HFF-Myc (cell line): ENCODE measurements around the gene PRMT6.

ENCODE experiments used
- DNase-seq: peaks from one replicate; pipeline ENCODE4 v3.0.0-alpha.2; 2011; ENCODE audit warnings: low read depth; ENCODE audit errors: extremely low read depth
- H3K4me3 ChIP-seq: replicated peaks from 2 replicates; pipeline ENCODE4 v1.5.1; 2011; ENCODE audit warnings: low read depth, mild to moderate bottlenecking, control low read depth, low read length
- TF ChIP-seq, protein P1 (sequence below): IDR thresholded peaks from 2 replicates; pipeline ENCODE4 v1.5.1; 2012; ENCODE audit warnings: mild to moderate bottlenecking, low read depth, low read length, control low read depth; ENCODE audit errors: missing control alignments

Gene PRMT6

DNA sequence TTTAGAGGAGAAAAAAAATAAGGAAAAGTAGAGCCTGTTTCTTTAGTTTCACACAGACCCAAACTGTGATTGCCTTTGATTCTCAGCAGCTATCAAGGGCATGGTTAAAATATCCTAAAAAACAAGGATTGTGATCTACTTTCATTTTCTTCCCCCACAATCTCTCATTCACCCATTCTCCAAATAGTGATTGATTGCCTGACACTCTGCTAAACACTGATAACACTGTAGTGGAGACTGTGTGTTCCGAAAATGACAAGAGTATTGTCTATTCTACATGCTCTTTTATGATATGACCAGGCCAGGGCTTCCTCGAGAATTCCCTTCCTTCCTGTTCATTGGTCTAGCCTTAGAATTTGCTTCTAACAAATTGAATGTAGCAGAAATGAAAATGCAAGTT, 40.2 kb downstream of the PRMT6 start:
- TF ChIP-seq, protein P1, sequence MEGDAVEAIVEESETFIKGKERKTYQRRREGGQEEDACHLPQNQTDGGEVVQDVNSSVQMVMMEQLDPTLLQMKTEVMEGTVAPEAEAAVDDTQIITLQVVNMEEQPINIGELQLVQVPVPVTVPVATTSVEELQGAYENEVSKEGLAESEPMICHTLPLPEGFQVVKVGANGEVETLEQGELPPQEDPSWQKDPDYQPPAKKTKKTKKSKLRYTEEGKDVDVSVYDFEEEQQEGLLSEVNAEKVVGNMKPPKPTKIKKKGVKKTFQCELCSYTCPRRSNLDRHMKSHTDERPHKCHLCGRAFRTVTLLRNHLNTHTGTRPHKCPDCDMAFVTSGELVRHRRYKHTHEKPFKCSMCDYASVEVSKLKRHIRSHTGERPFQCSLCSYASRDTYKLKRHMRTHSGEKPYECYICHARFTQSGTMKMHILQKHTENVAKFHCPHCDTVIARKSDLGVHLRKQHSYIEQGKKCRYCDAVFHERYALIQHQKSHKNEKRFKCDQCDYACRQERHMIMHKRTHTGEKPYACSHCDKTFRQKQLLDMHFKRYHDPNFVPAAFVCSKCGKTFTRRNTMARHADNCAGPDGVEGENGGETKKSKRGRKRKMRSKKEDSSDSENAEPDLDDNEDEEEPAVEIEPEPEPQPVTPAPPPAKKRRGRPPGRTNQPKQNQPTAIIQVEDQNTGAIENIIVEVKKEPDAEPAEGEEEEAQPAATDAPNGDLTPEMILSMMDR = no peak
- no peak overlapping the region for H3K4me3 ChIP-seq
- DNase-seq = no peak

DNA sequence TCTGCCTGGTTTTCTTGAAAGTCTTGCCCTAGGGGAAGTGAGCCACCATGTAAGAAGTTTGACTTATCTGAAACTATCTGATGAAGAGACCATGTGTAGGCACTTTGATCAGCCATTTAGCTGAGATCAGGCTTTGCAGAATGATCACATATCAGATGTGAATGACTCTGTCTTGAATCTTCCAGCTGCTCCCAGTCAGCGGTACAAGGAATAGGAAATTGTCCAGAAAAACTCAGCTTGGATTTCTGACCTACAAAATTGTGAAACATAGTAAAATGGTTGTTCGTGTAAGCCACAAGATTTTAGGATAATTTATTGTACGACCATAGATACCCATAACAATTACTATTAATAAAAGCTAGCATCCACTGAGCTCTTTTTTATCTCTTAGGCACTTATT, 42.5 kb downstream of the PRMT6 start:
- TF ChIP-seq, protein P1 = no peak
- H3K4me3 ChIP-seq = no peak overlapping the region
- no peak for DNase-seq

DNA sequence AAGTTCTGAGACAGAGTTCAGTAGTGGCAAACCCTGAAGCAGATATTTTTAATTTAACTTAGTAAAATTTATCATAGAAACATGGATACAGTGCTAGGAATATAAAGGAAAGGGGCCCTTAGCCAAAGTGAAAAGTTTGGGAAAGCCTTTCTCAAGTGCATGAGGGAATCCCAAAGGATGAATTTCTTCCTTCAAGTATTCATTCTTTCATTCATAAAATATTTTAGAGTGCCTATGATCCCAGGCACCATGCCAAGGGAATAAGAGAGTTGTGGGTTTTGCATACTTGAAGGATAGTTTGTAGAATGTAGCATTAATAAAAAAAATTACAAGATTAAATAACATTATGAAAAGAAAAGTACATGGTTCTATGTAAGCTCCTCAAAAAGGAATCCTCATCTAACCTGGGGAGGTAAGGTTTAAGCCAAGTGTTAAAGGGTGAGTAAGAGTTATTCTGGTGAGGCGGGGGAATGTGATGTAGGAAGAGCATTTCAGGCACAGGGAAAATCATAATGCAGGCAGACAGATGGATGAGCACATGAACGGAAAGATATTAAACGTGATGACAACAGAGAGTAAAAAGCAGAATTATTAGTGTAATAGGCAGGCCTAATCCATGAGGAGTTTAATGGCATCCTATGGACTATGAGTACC, 44.0 kb downstream of the PRMT6 start:
- no peak for DNase-seq
- H3K4me3 ChIP-seq = no peak overlapping the region
- TF ChIP-seq, protein P1 = no peak

DNA sequence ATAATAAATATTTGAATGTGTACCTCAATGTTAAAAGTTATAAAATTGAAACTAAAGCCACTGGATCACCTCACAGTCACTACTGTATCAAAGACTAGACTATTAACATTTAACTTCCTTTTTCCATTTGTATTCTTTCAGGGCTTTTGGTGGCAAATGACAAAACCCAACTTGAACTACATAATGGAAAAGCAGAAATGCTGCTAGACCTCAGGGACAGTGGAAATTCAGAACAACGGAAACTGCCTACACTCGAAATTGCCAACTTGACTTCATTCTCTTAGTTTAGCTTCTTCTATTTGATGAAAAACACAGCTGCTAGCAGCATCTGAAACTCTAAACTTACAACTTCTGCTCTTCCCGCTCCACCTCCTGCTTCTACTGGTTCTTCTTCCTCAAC, 49.4 kb downstream of the PRMT6 start:
- no peak overlapping the region for H3K4me3 ChIP-seq
- TF ChIP-seq, protein P1 = no peak
- DNase-seq = no peak
